ENCODE data around the gene BCAS2.

The BCAS2 gene

GRCh38 chr1:114549137-114549536, 32.3 kb downstream of the BCAS2 start:
- H3K4me3 Mint-ChIP-seq: no peak overlapping the region
- DNase-seq: no peak
- no peaks in the 10 kb centered on the region for H3K9me3 Mint-ChIP-seq
- peaks cover 0 to 9% of the 10 kb centered on the region in 2 donors for H3K27me3 Mint-ChIP-seq
- ATAC-seq (replicated peaks): no peak
- H3K27ac Mint-ChIP-seq: no peak overlapping the region
- H3K36me3 Mint-ChIP-seq (ENCODE audit: insufficient read depth): no peaks in the 10 kb centered on the region
- H3K4me1 Mint-ChIP-seq (ENCODE audit: low read depth in 2 of 2): no peaks in the 10 kb centered on the region

- ATAC-seq (replicated peaks) (no peak), DNase-seq (no peak)
- Mint-ChIP-seq H3K27me3 (peaks cover 0 to 9% of the 10 kb centered on the region in 2 donors), H3K4me1 (ENCODE audit: low read depth in 2 of 2) (no peaks in the 10 kb centered on the region), H3K9me3 (no peaks in the 10 kb centered on the region), H3K36me3 (ENCODE audit: insufficient read depth) (no peaks in the 10 kb centered on the region), H3K27ac (no peak overlapping the region), H3K4me3 (no peak overlapping the region)
Observed at GRCh38 chr1:114547076-114547475, 34.3 kb downstream of the BCAS2 start.

DNA sequence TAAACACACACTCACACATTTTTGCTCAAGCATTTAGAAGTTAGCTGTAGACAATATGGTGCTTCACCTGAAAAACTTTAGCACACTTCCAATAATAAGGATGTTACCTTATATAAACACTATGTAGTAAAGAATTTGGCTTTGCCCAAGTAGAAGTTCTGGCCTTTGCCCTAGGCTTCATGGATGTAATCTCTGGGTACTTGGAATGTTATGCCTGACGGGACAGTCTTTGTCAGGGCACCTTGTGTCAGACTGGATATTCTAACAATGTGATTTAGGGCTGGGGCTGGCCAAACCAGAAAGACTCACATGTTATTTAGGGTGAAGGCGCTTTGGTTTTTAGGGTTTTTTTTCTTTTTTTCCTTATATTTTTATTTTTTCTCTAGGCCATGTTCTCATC, 35.6 kb downstream of the BCAS2 start:
- no peak for DNase-seq
- Mint-ChIP-seq H3K4me3 (no peak overlapping the region), H3K27ac (no peak overlapping the region), H3K36me3 (ENCODE audit: insufficient read depth) (no peaks in the 10 kb centered on the region), H3K9me3 (no peaks in the 10 kb centered on the region), H3K4me1 (ENCODE audit: low read depth in 2 of 2) (no peaks in the 10 kb centered on the region), H3K27me3 (peaks cover 0 to 9% of the 10 kb centered on the region in 2 donors)
- no peak for ATAC-seq (replicated peaks)

DNA sequence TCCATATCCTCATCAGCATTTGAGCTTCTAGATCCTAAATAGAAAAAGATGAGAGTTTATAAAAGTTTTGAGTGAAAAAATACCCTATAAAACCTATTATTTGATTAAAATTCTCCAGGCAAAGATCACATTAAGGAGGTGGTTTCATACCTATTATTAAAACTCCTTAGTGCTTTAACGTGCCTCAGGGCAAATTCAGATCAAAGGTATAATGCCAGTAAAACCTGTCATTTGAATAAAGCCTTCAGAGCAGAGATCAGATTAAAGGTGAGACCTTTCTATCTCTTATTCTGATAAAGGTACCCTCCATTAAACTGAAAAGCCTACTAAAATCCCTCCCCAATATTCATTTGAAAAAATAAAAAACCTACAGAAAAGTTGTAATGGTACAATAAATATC, 36.1 kb downstream of the BCAS2 start:
- Mint-ChIP-seq H3K36me3 (ENCODE audit: insufficient read depth) (no peaks in the 10 kb centered on the region), H3K4me1 (ENCODE audit: low read depth in 2 of 2) (no peaks in the 10 kb centered on the region), H3K4me3 (no peak overlapping the region), H3K27ac (no peak overlapping the region), H3K27me3 (peaks cover 0 to 9% of the 10 kb centered on the region in 2 donors), H3K9me3 (no peaks in the 10 kb centered on the region)
- DNase-seq: no peak
- no peak for ATAC-seq (replicated peaks)

DNA sequence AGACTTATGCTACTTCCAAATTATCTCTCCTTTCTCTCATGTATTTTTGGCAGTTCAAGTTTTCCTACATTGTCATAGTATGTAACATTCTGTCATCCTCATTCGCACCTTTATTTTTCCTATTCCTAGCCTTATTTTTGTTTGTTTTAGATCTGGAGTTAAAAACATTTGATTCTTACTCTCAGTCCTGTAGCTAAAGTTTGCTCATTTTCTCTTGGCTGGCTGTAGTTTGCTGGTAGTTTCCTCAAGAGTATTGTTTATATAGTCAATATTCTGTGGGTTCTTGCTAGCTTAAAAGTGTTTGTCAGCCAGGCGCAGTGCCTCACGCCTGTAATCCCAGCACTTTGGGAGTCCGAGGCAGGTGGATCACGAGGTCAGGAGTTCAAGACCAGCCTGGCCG, 40.6 kb downstream of the BCAS2 start:
- no peaks in the 10 kb centered on the region for H3K9me3 Mint-ChIP-seq
- no peak overlapping the region for H3K4me3 Mint-ChIP-seq
- H3K4me1 Mint-ChIP-seq (ENCODE audit: low read depth in 2 of 2): no peaks in the 10 kb centered on the region
- H3K36me3 Mint-ChIP-seq (ENCODE audit: insufficient read depth): no peaks in the 10 kb centered on the region
- peaks cover 0 to 5% of the 10 kb centered on the region in 2 donors for H3K27me3 Mint-ChIP-seq
- no peak for DNase-seq
- ATAC-seq (replicated peaks): no peak
- peak overlapping the region in 1 of 2 donors; percentile 5 for H3K27ac Mint-ChIP-seq

DNA sequence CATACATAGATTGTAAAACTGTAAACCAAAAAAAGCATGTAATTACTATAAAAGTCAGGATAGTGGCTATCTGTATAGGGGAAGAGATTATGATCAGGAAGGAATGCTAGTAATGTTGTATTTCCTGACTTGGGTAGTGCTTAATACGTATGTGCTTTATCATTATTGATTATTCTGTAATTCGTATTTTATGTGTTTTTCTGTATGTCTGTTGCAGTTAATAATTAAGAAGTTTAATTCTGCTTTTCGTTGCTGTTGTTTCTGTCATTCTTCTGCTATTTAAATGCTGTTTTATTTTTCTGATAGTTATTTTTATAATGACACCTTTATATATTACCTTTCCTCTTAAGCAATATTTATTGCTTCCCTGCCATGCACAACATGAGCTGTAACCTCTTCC, 41.1 kb downstream of the BCAS2 start:
- Mint-ChIP-seq H3K4me3 (no peak overlapping the region), H3K9me3 (no peaks in the 10 kb centered on the region), H3K27me3 (peaks cover 0 to 5% of the 10 kb centered on the region in 2 donors), H3K4me1 (ENCODE audit: low read depth in 2 of 2) (no peaks in the 10 kb centered on the region), H3K36me3 (ENCODE audit: insufficient read depth) (no peaks in the 10 kb centered on the region), H3K27ac (peak overlapping the region in 1 of 2 donors; percentile 5)
- no peak for DNase-seq
- ATAC-seq (replicated peaks): no peak

DNA sequence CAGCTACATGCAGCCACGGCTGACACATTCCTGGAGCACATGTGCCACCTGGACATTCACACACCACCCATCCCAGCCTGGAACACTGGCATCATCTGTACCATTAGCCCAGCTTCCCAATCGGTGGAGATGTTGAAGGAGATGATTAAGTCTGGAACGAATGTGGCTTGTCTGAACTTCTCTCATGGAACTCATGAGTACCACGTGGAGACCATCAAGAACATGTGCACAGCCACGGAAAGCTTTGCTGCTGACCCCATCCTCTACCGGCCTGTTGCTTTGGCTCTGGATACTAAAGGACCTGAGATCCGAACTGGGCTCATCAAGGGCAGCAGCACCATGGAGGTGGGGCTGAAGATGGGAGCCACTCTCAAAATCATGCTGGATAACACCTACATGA, 45.4 kb downstream of the BCAS2 start:
- H3K27ac Mint-ChIP-seq: no peak overlapping the region
- no peaks in the 10 kb centered on the region for H3K4me1 Mint-ChIP-seq (ENCODE audit: low read depth in 2 of 2)
- DNase-seq (no peak), ATAC-seq (replicated peaks) (no peak)
- H3K27me3 Mint-ChIP-seq: peaks cover 0 to 5% of the 10 kb centered on the region in 2 donors
- H3K36me3 Mint-ChIP-seq (ENCODE audit: insufficient read depth): no peaks in the 10 kb centered on the region
- H3K4me3 Mint-ChIP-seq: no peak overlapping the region
- no peaks in the 10 kb centered on the region for H3K9me3 Mint-ChIP-seq

GRCh38 chr1:114535401-114535800, 46.0 kb downstream of the BCAS2 start:
- Mint-ChIP-seq H3K27ac (no peak overlapping the region), H3K9me3 (no peaks in the 10 kb centered on the region)
- DNase-seq: no peak

GRCh38 chr1:114531094-114531493, 50.3 kb downstream of the BCAS2 start:
- Mint-ChIP-seq H3K4me3 (no peak overlapping the region), H3K9me3 (no peaks in the 10 kb centered on the region), H3K4me1 (ENCODE audit: low read depth in 2 of 2) (no peaks in the 10 kb centered on the region), H3K27me3 (peaks cover 0 to under 1% of the 10 kb centered on the region in 2 donors), H3K27ac (no peak overlapping the region), H3K36me3 (ENCODE audit: insufficient read depth) (no peaks in the 10 kb centered on the region)
- DNase-seq (no peak), ATAC-seq (replicated peaks) (no peak)

More at GRCh38 chr1:114535401-114535800, 46.0 kb downstream of the BCAS2 start:
- Mint-ChIP-seq H3K4me3 (no peak overlapping the region), H3K27me3 (peaks cover 0 to 5% of the 10 kb centered on the region in 2 donors), H3K4me1 (ENCODE audit: low read depth in 2 of 2) (no peaks in the 10 kb centered on the region), H3K36me3 (ENCODE audit: insufficient read depth) (no peaks in the 10 kb centered on the region)
- no peak for ATAC-seq (replicated peaks)

GRCh38 chr1:114530224-114530623, 51.2 kb downstream of the BCAS2 start:
- no peaks in the 10 kb centered on the region for H3K9me3 Mint-ChIP-seq
- DNase-seq (no peak), ATAC-seq (replicated peaks) (no peak)
- H3K27ac Mint-ChIP-seq: no peak overlapping the region
- H3K27me3 Mint-ChIP-seq: no peaks in the 10 kb centered on the region
- no peaks in the 10 kb centered on the region for H3K4me1 Mint-ChIP-seq (ENCODE audit: low read depth in 2 of 2)
- no peaks in the 10 kb centered on the region for H3K36me3 Mint-ChIP-seq (ENCODE audit: insufficient read depth)
- no peak overlapping the region for H3K4me3 Mint-ChIP-seq

DNA sequence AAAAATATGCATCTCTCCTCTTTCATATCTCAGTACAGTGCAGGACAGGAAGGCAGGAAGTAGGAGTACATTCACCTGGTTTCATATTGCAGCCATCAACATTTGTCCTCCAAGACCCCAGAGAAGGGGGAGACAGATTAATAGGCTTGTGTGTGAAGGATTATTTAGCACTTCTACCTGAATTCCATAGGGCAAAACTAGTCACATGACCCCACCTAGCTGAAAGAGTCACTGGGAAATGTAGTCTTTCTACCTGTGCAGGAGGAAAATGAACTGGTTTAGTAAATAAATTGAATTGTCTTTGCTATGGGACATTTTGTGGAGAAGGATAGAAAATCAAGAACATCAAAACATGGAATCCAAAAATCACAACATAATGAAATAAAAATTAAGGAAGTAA, 56.5 kb downstream of the BCAS2 start:
- Mint-ChIP-seq H3K4me3 (no peak overlapping the region), H3K27ac (no peak overlapping the region), H3K36me3 (ENCODE audit: insufficient read depth) (no peaks in the 10 kb centered on the region), H3K4me1 (ENCODE audit: low read depth in 2 of 2) (no peaks in the 10 kb centered on the region), H3K9me3 (no peaks in the 10 kb centered on the region), H3K27me3 (peaks cover 9 to 14% of the 10 kb centered on the region in 2 donors)
- ATAC-seq (replicated peaks): no peak
- DNase-seq: no peak

- no peaks in the 10 kb centered on the region for H3K9me3 Mint-ChIP-seq
- no peak for DNase-seq
- H3K36me3 Mint-ChIP-seq (ENCODE audit: insufficient read depth): no peaks in the 10 kb centered on the region
- no peak overlapping the region for H3K27ac Mint-ChIP-seq
- H3K4me1 Mint-ChIP-seq (ENCODE audit: low read depth in 2 of 2): no peaks in the 10 kb centered on the region
- ATAC-seq (replicated peaks): no peak
- no peak overlapping the region for H3K4me3 Mint-ChIP-seq
- peaks cover 21 to 33% of the 10 kb centered on the region in 2 donors for H3K27me3 Mint-ChIP-seq
Observed at GRCh38 chr1:114522264-114522575, 59.2 kb downstream of the BCAS2 start.

- H3K9me3 Mint-ChIP-seq: no peaks in the 10 kb centered on the region
- H3K27me3 Mint-ChIP-seq: peaks cover 21 to 33% of the 10 kb centered on the region in 2 donors
Observed at GRCh38 chr1:114521396-114522263, 59.8 kb downstream of the BCAS2 start.

More at GRCh38 chr1:114521396-114522263, 59.8 kb downstream of the BCAS2 start:
- ATAC-seq (replicated peaks): no peak
- DNase-seq: no peak
- H3K27ac Mint-ChIP-seq: no peak overlapping the region
- H3K36me3 Mint-ChIP-seq (ENCODE audit: insufficient read depth): peaks cover 2% of the 10 kb centered on the region
- no peak overlapping the region for H3K4me3 Mint-ChIP-seq
- no peaks in the 10 kb centered on the region for H3K4me1 Mint-ChIP-seq (ENCODE audit: low read depth in 2 of 2)
